ENCODE data around the gene UBTD2.
"Not testable (repeated sequence)": the region's sequence is repeated elsewhere in the genome, so short reads cannot be mapped to it uniquely, and the experiment has no call there.

UBTD2 gene

DNA sequence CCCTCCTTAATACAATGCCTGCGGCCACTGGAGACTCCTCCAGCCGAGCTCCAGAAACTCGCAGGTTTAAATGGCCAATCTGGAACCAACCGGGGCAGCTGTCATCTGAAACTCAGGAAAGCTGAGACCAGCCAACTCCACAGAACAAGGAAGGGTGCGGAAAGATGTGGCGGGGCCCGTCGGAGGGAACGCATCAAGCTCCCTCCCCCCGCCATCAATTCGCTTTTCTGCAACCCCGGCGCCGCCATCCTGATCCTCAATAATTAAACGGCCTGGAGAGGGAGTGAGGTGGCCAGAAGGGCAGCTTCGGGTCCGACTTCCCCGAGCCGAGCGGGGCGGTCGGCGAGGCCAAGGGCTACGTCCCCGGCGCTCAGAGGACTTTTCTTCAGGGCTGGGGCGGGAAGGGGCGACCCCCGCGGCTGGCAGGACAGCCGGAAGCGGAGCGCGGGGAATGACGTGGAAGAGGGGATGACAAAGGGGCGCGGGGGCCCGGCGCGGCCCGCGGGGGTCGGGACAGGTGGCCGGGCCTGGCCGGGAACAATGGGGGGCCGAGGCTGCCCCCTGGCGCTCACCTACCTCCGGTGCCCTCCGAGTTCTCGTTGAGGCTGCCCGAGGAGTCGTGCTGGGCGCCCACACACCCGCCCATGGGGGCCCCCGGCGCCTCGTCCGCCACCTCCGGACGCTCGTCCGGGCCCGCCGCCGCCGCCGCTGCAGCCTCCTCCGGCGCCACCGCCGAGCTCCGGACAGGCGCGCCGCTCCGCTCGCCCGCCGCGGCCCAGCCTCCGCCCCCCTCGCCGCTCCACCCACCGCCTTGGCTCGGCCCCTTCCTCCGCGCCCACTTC is at the start of gene UBTD2:
UBTD2 (minus strand) TSS at position 745 of the 842 bp plus-strand sequence; CDS start at position 646, 99 bp downstream.
- DNase-seq, result peak; percentile 77

- DNase-seq, result not testable (repeated sequence)
These were observed 43.3 kb upstream of the UBTD2 start for GRCh38 chr5:172326901-172327300.

GRCh38 chr5:172325452-172325851 is 41.9 kb upstream of the UBTD2 start:
- no peak for DNase-seq

DNA sequence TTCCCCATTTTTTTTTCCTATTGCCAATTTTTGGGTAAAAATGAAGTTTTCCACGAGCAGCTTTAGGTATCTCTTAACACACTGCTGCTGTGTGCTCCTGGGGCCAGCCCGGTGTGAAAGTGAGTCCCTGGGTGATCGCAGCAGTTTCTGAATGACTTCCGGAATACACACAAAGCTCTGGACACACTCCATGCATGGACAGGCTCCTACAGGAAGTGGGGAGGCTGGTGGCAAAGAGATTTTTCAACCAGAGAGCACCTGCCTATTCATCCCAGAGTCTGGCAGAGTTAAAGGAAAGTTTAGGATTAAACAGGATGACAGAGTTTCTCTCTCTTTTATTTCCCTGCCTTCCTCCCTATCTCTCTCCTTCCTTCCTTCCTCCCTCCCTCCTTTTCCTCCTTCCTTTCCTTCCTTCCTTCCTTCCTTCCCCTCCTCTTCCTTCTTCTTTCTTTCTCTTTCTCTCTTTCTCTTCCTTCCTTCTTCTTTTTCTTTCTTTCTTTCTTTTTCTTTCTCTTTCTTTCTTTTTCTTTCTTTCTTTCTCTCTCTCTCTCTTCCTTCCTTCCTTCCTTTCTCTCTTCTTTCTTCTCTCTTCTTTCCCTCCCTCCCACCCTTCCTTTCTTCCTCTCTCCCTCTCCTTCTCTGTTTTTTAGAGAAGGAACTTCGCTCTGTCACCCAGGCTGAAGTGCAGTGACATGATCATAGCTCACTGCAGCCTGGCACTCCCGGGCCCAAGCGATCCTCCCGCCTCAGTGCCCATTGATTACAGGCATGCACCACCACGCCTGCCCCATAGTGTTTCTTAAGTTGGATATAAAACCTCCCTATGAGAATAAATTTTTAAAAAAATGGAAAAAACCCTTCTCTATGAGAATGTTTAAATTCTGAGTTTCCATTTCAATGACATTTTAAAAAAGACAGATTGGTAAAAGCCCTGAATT is 38.7 kb upstream of the UBTD2 start:
- no peak for DNase-seq

DNA sequence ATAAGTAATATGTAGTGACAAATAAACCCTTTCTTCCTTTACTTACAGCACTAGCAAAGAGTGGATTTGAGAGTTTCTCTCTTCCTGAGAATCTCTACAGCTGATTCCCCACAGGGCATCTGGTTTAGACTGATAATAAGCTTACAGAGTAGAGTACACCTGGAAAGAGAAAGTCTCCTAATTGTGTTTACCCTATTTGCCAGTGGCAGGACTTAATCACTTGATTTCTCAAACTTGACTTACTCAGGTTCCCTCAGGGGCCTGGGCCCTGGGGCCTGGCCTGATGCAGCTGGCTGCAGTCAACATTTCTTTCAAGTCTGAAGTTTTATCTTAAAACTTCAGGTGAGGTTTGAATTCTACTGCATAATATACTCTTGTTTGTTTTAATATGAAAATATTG is 38.0 kb upstream of the UBTD2 start:
- no peak for DNase-seq

DNA sequence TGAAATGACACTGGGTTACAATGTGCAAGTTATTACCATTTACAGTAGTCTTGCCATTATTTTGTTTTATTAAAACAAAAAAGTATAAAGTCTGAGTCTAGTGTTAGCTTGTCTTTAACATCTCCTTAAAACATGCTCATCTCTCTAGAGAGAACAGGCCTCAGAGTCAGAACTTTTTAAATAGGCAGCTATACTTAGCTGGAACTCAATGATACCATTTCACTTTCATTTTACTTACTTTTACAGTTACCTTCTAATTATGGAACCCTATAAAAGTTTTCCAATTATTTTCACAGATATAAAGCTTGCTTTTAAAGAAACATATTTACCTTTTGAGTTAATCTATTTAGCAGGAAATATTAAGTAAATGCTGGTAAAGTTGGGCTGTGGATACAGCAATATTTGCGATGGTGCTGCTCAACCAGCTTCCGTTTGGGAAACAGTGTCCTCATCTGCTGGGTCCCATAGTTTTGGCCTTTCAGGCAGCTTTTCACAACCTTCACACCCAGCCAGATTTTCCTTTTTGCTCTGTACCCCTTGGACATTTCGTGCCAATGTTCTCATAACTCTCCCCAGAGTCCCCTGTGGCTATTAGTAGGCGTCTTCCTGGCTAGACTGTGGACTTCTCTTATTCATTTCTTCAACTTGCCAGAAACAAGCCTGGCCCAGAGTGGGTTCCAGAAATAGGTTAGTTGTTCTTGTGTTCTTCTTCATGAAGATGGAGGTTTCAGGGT is 36.3 kb upstream of the UBTD2 start:
- DNase-seq, result no peak

DNA sequence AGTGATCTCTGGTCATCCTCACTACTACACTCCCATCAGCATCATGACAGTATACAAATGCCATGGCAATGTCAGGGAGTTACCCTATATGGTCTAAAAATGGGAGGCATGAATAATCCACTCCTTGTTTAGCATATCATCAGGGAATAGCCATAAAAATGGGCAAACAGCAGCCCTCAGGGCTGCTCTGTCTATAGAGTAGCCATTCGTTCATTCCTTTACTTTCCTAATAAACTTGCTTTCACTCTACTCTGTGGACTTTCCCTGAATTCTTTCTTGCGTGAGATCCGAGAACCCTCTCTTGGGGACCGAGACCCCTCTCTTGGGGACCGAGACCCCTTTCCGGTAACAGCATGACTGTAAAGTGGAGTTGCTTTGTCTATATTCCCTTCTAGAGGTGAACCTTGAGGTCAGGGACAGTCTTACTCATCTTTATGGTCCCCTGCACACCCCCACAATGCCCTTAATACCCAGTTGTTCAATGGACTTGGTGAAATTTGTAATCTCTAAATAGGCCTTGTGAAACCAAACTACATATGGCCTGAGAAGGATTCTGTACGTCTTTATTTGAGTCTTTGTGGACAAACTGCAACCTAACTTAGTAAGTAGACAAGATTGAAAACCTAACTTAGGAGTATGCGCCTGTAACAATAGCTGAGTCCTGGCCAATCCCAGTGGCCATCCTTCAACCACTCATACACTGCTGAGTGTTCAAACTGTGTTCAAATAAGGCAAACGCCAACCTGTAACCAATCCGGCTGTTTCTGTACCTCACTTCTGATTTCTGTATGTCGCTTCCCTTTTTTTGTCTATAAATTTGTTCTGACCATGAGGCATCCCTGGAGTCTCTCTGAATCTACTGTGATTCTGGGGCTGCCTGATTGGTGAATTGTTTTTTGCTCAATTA is 32.3 kb upstream of the UBTD2 start:
- no peak for DNase-seq

DNA sequence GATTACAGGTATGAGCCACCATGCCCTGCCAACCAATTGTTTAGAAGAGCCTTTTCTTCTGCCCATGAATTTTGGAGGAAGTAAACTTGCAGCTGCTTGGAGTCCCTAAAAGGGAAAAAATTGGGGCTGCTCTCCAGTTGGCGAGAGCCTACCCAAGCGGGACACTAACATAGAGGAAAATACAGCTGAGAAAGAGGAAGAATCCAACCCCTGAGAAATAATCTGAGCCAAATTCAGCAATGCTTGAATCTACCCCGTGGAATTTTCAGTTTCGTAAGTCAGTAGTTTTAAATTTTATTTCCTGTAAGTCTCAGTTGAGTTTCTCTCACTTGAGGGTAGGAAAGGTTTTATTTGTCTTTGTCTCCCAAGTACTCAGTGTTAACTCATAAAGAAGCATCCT is 30.4 kb upstream of the UBTD2 start:
- DNase-seq, result no peak

DNA sequence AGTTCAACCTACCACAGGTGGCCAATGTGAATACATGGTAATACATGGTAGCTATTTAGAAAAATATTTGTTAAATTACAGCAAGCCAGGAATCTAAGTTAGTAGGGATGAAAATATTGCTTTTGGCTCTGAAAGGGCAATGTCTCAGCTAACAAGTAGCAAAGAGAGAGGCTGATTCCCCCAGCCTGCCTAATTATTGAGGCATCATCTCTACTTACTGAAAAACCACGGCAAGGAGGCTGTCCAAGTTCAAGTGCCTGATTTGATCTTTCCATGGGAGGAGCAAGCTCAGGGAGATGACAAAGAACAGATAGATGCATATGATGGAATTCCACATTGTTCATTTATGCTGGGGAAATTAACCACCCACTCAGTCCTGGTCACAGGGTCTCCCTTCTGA is 28.7 kb upstream of the UBTD2 start:
- no peak for DNase-seq

DNA sequence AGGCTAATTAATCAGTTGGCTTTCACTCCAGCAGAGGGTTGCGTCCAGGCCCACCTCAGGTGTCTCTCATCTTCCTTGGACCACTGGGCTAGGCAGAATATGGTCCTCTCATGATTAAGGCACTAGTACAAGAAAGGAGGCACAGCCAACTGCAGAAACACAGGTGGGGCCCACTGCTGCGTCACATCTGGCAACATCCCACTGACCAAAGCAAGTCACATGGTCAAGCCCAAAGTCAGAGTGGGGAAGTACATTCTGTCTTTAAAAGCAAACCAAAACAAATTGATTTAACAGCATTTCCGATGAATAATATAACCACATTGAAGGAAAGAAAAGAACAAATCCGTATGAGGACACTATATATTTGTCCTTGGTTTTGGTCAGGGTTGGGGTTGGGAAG is 28.0 kb upstream of the UBTD2 start:
- no peak for DNase-seq

GRCh38 chr5:172311026-172311425 is 27.5 kb upstream of the UBTD2 start:
- no peak for DNase-seq

GRCh38 chr5:172305380-172305779 is 21.8 kb upstream of the UBTD2 start:
- no peak for DNase-seq

- DNase-seq, result no peak
These were observed 20.2 kb upstream of the UBTD2 start for GRCh38 chr5:172303572-172304335.

DNA sequence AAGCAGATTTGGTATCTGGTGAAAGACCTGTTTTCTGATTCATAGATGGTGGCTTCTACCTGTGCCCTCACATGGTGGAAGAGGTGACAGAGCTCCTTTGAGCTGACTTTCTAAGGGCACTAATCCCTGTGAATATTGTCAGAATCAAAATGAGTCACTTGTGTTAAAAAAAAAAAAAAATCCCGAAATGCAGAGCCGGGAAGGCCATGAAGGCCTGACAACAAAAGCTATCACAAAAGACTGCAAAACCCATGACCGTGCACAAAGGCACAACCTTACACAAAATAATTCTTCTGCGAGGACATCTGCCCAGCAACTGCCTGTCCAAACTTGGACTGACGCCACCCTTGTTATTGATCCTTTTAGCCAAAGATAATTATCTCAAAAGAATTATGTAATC is 19.6 kb upstream of the UBTD2 start:
- no peak for DNase-seq

DNA sequence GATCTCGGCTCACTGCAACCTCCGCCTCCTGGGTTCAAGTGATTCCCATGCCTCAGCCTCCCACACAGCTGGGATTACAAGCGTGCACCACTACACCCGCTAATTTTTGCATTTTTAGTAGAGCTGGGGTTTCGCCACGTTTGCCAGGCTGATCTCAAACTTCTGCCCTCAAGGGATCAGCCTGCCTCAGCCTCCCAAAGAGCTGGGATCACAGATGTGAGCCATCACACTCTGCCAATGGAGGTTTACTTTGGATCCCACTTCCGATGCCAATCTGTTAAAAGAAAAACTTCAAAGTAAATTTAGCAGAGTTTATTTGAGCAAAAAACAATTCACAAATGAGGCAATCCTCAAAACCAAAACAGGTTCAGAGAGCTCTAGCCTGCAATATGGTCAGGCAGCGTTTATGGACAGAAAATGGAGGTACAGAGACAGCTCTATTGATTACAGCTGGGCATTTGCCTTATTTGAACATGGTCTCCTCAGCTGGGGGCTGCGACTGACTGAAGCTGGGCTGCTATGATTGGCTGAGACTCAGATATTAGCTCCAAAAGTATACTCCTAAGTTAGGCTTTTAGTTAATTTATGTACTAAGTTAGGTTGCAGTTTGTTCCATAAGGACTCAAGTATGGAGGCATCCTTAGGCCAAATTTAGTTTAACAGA is 18.6 kb upstream of the UBTD2 start:
- DNase-seq, result no peak

- DNase-seq, result no peak
These were observed 16.4 kb upstream of the UBTD2 start for GRCh38 chr5:172299916-172300439.

GRCh38 chr5:172294831-172295230 is 11.3 kb upstream of the UBTD2 start:
- no peak for DNase-seq

DNA sequence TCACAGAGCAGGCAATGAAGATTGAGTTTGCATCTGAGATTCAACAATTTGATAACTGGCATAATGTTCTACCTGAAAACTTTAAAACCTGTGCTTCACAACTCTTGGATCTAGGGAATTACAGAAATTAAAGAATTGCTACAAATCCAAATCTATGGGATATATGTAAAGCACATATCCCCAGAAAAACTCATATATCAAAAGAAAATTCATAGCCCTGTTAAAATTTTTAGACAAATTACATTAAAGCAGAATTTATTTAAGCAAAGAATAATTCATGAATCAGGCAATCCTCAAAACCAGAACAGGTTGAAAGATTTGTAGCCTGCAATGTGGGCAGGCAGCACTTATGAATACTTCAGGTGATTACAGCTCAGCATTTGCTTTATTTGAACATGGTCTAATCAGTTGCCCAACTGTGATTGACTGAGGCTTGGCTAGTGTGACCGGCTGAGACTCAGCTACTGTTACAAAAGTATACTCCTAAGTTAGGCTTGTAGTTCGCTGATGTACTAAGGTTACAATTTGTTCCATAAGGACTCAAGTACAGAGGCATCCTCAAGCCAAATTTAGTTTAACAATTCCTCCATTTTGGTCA is 10.3 kb upstream of the UBTD2 start:
- DNase-seq, result no peak

- DNase-seq, result peak; percentile 79
These were observed 9.6 kb upstream of the UBTD2 start for GRCh38 chr5:172293054-172293744.
